Activated effector memory CD4-positive, alpha-beta T cell treated with anti-CD3 and anti-CD28 coated beads, Interleukin-2, amount 50 U/mL, for 16 hours (primary cell): Measurements from ENCODE around the gene ATP6V1A.

ENCODE experiments used
- DNase-seq: peaks from one replicate; pipeline ENCODE4 v3.0.0-alpha.2; 2020

Gene ATP6V1A

GRCh38 chr3:113747283-113748046 is 630 bp downstream of the ATP6V1A start:
- DNase-seq: peak; percentile 73

- no peak for DNase-seq
These were observed 4.3 kb downstream of the ATP6V1A start for GRCh38 chr3:113751141-113751540.

GRCh38 chr3:113753376-113753985 is 6.6 kb downstream of the ATP6V1A start:
- no peak for DNase-seq

- DNase-seq: no peak
These were observed 7.8 kb downstream of the ATP6V1A start for GRCh38 chr3:113754494-113755159.

- no peak for DNase-seq
These were observed 11.7 kb downstream of the ATP6V1A start for GRCh38 chr3:113758389-113759024.

- DNase-seq: no peak
These were observed 17.9 kb downstream of the ATP6V1A start for GRCh38 chr3:113764698-113765097.

- DNase-seq: no peak
These were observed 22.7 kb downstream of the ATP6V1A start for GRCh38 chr3:113769551-113769950.

GRCh38 chr3:113771993-113772392 is 25.2 kb downstream of the ATP6V1A start:
- no peak for DNase-seq

GRCh38 chr3:113773381-113773780 is 26.5 kb downstream of the ATP6V1A start:
- DNase-seq: no peak

GRCh38 chr3:113775516-113775915 is 28.7 kb downstream of the ATP6V1A start:
- DNase-seq: no peak

- DNase-seq: no peak
These were observed 29.7 kb downstream of the ATP6V1A start for GRCh38 chr3:113776564-113776963.

- no peak for DNase-seq
These were observed 36.6 kb downstream of the ATP6V1A start for GRCh38 chr3:113783463-113783862.

- DNase-seq: no peak
These were observed 37.1 kb downstream of the ATP6V1A start for GRCh38 chr3:113783980-113784379.

- no peak for DNase-seq
These were observed 44.5 kb downstream of the ATP6V1A start for GRCh38 chr3:113791381-113791780.

- DNase-seq: no peak
These were observed 47.7 kb downstream of the ATP6V1A start for GRCh38 chr3:113794526-113794925.

- DNase-seq: no peak
These were observed 48.9 kb downstream of the ATP6V1A start for GRCh38 chr3:113795693-113796092.

- DNase-seq: no peak
These were observed 56.1 kb downstream of the ATP6V1A start for GRCh38 chr3:113802795-113803455.

- DNase-seq: no peak
These were observed 57.8 kb downstream of the ATP6V1A start for GRCh38 chr3:113804661-113805060.

GRCh38 chr3:113805249-113805648 is 58.4 kb downstream of the ATP6V1A start:
- no peak for DNase-seq

GRCh38 chr3:113812854-113813253 is 66.0 kb downstream of the ATP6V1A start:
- no peak for DNase-seq

GRCh38 chr3:113819866-113820265 is 73.0 kb downstream of the ATP6V1A start:
- no peak for DNase-seq

GRCh38 chr3:113825090-113825489 is 78.3 kb downstream of the ATP6V1A start:
- DNase-seq: no peak

- no peak for DNase-seq
These were observed 81.8 kb downstream of the ATP6V1A start for GRCh38 chr3:113828600-113828999.
